Urothelium cell line (cell line): Measurements from ENCODE around the gene TAF13.
"Not testable (repeated sequence)": the region's sequence is repeated elsewhere in the genome, so short reads cannot be mapped to it uniquely, and the experiment has no call there.

Source experiments
- DNase-seq: peaks from one replicate; pipeline ENCODE4 v3.0.0; 2011; ENCODE audit warnings: low spot score, mixed read lengths
- FAIRE-seq: peaks from 2 replicates; lab custom pipeline; 2011; peaks lifted over from hg19 to GRCh38; lab: Jason Lieb, UNC

The TAF13 gene

DNA sequence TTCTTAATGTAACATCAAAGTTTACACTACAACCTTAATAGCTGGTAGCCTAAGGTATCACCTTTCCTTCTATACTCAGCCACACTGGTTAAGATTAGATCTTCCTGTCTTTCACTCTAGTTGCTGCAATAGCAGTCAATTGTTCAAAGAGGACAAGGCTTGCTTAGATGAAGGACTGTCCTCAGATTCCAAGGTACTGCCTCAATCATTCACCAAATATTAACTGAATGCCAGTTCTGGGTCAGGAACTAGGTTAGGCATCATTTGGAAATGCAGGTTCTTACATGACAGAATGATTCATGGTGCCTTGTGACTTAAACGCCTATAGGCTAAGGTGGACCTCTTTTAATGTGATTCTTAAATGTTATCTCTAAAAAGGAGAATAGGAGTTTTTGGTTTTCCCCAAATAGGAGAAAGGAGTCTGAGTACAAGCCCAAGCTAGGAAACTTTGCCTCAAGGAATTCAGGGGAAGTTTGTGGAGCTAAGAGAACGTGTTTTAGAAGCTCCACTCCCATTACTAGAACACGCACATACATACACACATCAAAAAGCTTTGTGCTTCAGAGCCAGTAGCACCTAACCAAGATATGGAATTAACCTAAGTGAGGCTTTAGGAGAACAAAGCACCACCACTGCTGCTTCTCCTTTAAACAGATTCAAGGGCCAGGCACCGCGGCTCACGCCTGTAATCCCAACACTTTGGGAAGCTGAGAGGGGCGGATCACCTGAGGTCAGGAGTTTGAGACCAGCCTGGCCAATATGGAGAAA lies 25.4 kb downstream of the TAF13 start:
- no peak for FAIRE-seq
- no peak for DNase-seq

DNA sequence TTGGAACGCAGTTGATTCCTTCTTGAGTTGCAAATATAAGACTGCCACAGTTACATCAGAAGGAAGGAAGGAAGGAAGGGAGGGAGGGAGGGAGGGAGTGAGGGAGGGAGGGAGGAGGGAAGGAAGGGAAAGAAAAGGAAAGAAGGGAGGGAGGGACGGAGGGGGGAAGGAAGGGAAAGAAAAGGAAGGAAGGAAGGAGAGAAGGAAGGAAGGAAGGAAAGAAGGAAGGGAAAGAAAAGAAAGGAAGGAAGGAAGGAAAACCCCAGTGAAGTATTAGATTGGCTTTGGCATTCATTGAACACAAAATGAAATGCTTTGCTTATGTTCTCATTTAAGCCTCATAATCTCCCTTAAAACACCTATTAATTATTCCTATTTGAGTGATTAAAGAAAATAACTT lies 27.5 kb downstream of the TAF13 start:
- FAIRE-seq (no peak), DNase-seq (no peak)

GRCh38 chr1:109047339-109047738 lies 28.5 kb downstream of the TAF13 start:
- DNase-seq (no peak), FAIRE-seq (no peak)

DNA sequence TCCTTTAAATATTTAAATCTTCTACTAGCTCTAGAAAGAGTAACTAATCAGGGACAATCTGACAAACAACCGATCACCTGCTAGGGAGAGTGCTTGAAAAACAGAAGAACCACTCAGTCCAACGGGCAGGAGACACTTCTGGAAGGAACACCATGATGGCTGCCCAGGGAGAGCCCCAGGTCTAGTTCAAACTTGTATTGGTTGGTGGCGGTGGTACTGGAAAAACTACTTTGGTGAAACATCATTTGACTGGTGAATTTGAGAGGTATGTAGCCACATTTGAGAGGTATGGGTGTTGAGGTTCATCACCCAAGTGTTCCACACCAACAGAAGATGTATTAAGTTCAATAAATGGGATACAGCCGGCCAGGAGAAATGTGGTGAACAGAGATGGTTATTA lies 29.1 kb downstream of the TAF13 start:
- DNase-seq (no peak), FAIRE-seq (no peak)

- DNase-seq (no peak), FAIRE-seq (no peak)
Observed at GRCh38 chr1:109045595-109045994, 30.2 kb downstream of the TAF13 start.

- DNase-seq (peak; percentile 100), FAIRE-seq (peak; percentile 70)
Observed at GRCh38 chr1:109041621-109042468, 34.0 kb downstream of the TAF13 start, which contains the start of gene WDR47. WDR47 (minus strand) TSS chr1:109042102; CDS start chr1:109023512, 18,590 bp downstream.

- no peak for FAIRE-seq
Observed at GRCh38 chr1:109040989-109041620, 34.7 kb downstream of the TAF13 start.

GRCh38 chr1:109040627-109040988 lies 35.2 kb downstream of the TAF13 start:
- FAIRE-seq (no peak), DNase-seq (no peak)

More at GRCh38 chr1:109040989-109041620, 34.7 kb downstream of the TAF13 start:
- DNase-seq = peak; percentile 45

GRCh38 chr1:109034382-109034781 lies 41.4 kb downstream of the TAF13 start:
- FAIRE-seq = no peak
- no peak for DNase-seq

- DNase-seq, FAIRE-seq: not testable (repeated sequence)
Observed at GRCh38 chr1:109029493-109029892, 46.3 kb downstream of the TAF13 start.

DNA sequence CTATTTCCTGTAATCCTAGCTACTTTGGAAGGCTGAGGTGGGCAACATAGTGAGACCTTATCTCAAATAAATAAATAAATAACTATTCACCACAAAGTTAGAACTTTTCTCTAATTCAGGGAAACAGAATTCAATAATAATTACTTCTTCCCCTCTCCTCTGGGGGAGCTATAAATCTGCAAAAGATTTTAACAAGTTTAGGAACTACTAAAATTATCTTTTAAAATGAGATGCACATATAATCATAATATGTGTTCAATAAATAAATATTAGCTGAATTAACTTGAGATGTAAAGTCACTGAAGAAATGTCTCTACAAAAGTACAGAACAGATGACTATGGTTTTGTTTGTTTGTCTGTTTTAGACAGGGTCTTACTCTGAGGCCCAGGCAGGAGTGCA lies 48.0 kb downstream of the TAF13 start:
- DNase-seq = no peak
- no peak for FAIRE-seq

GRCh38 chr1:109025694-109026093 lies 50.1 kb downstream of the TAF13 start:
- DNase-seq (no peak), FAIRE-seq (no peak)

- no peak for FAIRE-seq
- DNase-seq = no peak
Observed at GRCh38 chr1:109024646-109025045, 51.2 kb downstream of the TAF13 start.

GRCh38 chr1:109020693-109021257 lies 55.0 kb downstream of the TAF13 start:
- DNase-seq (no peak), FAIRE-seq (no peak)

DNA sequence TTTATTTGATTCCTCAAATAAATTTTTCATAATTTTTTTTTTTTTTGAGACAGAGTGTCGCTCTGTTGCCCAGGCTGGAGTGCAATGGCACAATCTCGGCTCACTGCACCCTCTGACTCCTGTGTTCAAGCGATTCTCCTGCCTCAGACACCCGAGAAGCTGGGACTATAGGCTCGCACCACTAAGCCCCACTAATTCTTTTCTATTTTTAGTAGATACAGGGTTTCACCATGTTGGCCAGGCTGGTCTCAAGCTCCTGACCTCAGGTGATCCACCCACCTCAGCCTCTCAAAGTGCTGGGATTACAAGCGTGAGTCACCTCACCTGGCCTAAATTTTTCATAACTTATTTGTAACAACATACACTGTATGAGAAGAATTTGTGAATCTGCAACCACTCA lies 58.1 kb downstream of the TAF13 start:
- FAIRE-seq, DNase-seq: not testable (repeated sequence)

GRCh38 chr1:109017134-109017533 lies 58.7 kb downstream of the TAF13 start:
- DNase-seq (no peak), FAIRE-seq (no peak)
